ENCODE results near the gene IFIH1. TPM values are rescaled to one million over a fixed set of nuclear protein-coding genes. Genes with fewer than 3 reads are reported as not detected.

IFIH1 gene
- total and polyA plus RNA-seq, 2 experiments from 2014 or later = 1.7 to 10.1 TPM

DNA sequence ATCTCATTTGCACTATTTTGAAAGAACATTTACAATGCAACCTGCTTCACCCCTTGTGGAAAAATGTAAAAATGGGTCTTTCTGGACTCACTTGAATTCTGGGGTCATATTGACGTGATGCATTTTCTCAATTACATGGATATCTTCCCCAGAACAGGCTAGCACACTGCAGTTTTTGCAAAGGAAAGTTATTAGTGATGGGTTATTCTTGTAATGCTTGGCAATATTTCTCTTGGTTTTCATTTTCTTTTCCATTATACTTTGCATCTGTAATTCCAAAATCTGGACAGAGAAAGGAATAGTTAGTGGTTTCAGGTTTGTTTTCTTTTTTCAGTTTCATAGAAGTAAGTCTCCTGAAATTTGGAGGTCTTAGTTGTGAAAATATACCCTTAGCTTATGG is 50.5 kb downstream of the IFIH1 start:
- 94% methylated on average over 1 of the region's 1 CpG for WGBS (ENCODE audit: low lambda C conversion rate, missing lambda C conversion rate)
- Histone ChIP-seq H3K36me3 (replicated peaks; ENCODE audit: insufficient read depth, low read depth) (no peaks in the 10 kb centered on the region), H3K4me1 (ENCODE audit: insufficient read depth) (no peaks in the 10 kb centered on the region), H2AFZ (no peak overlapping the region), H4K20me1 (ENCODE audit: insufficient read depth, poor library complexity, severe bottlenecking) (no peaks in the 10 kb centered on the region), H3K27ac (no peak overlapping the region), H3K79me2 (no peaks in the 10 kb centered on the region), H3K9me3 (ENCODE audit: low read depth) (no peaks in the 10 kb centered on the region), H3K4me2 (no peak overlapping the region), H3K27me3 (no peaks in the 10 kb centered on the region), H3K9me2 (replicated peaks; ENCODE audit: insufficient read depth) (no peaks in the 10 kb centered on the region), H3K4me3 (no peak overlapping the region)
- TF ChIP-seq, protein P1, sequence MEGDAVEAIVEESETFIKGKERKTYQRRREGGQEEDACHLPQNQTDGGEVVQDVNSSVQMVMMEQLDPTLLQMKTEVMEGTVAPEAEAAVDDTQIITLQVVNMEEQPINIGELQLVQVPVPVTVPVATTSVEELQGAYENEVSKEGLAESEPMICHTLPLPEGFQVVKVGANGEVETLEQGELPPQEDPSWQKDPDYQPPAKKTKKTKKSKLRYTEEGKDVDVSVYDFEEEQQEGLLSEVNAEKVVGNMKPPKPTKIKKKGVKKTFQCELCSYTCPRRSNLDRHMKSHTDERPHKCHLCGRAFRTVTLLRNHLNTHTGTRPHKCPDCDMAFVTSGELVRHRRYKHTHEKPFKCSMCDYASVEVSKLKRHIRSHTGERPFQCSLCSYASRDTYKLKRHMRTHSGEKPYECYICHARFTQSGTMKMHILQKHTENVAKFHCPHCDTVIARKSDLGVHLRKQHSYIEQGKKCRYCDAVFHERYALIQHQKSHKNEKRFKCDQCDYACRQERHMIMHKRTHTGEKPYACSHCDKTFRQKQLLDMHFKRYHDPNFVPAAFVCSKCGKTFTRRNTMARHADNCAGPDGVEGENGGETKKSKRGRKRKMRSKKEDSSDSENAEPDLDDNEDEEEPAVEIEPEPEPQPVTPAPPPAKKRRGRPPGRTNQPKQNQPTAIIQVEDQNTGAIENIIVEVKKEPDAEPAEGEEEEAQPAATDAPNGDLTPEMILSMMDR (IDR thresholded peaks at IDR 0.05; ENCODE audit: poor library complexity) = no peak
- TF ChIP-seq EZH2phosphoT487 (IDR thresholded peaks at IDR 0.05; ENCODE audit: low read depth, severe bottlenecking, unreplicated experiment) = no peak
- TF ChIP-seq EZH2 (IDR thresholded peaks at IDR 0.05; ENCODE audit: borderline replicate concordance) = no peak
- DNase-seq (ENCODE audit: low spot score) = no peak

DNA sequence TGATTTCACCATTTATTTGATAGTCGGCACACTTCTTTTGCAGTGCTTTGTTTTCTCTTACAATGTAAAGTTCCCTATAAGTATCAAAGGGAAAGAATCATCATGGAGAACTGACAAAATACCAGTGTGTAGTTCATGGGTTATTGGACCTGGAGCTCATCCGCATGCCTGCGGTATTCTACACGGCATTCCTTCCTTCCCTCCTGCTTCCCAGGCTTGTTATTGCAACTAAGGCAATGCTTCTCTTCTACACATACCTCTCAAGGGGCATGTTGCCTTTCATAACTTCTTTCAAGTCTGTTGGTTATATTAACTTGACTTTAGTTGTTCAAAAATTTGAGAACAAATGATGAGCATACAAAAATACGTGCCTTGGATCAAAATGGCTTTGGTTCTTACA is 51.0 kb downstream of the IFIH1 start:
- no peaks in the 10 kb centered on the region for H3K79me2 ChIP-seq
- H3K27me3 ChIP-seq = no peaks in the 10 kb centered on the region
- no peaks in the 10 kb centered on the region for H3K9me3 ChIP-seq (ENCODE audit: low read depth)
- H3K9me2 ChIP-seq (replicated peaks; ENCODE audit: insufficient read depth) = no peaks in the 10 kb centered on the region
- DNase-seq (ENCODE audit: low spot score) = no peak
- 90% methylated on average over 5 of the region's 5 CpGs for WGBS (ENCODE audit: low lambda C conversion rate, missing lambda C conversion rate)
- no peaks in the 10 kb centered on the region for H3K4me1 ChIP-seq (ENCODE audit: insufficient read depth)
- no peak overlapping the region for H2AFZ ChIP-seq
- no peaks in the 10 kb centered on the region for H3K36me3 ChIP-seq (replicated peaks; ENCODE audit: insufficient read depth, low read depth)
- no peak for TF ChIP-seq EZH2phosphoT487 (IDR thresholded peaks at IDR 0.05; ENCODE audit: low read depth, severe bottlenecking, unreplicated experiment)
- TF ChIP-seq EZH2 (IDR thresholded peaks at IDR 0.05; ENCODE audit: borderline replicate concordance) = no peak
- TF ChIP-seq, protein P1 (IDR thresholded peaks at IDR 0.05; ENCODE audit: poor library complexity) = no peak
- no peak overlapping the region for H3K4me3 ChIP-seq
- no peaks in the 10 kb centered on the region for H4K20me1 ChIP-seq (ENCODE audit: insufficient read depth, poor library complexity, severe bottlenecking)
- H3K27ac ChIP-seq = no peak overlapping the region
- H3K4me2 ChIP-seq = no peak overlapping the region

DNA sequence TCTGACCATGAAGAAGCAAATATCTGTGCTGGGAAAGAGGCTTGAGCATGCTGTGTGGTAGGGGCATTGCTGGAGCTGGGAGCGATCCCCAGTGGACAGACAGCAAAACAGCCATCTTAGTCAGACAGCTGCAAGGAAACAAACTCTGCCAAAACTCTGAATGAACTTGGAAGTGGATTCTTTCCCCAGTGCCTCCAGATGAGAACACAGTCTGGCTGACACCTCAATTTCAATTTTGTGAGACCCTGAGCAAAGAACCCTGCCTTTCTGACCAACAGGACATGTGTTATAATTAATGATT is 52.1 kb downstream of the IFIH1 start:
- Histone ChIP-seq H3K4me1 (ENCODE audit: insufficient read depth) (no peaks in the 10 kb centered on the region), H4K20me1 (ENCODE audit: insufficient read depth, poor library complexity, severe bottlenecking) (no peaks in the 10 kb centered on the region), H3K27me3 (no peaks in the 10 kb centered on the region), H3K9me3 (ENCODE audit: low read depth) (no peaks in the 10 kb centered on the region), H3K9me2 (replicated peaks; ENCODE audit: insufficient read depth) (no peaks in the 10 kb centered on the region), H3K36me3 (replicated peaks; ENCODE audit: insufficient read depth, low read depth) (no peaks in the 10 kb centered on the region), H2AFZ (no peak overlapping the region), H3K4me2 (no peak overlapping the region), H3K4me3 (no peak overlapping the region), H3K79me2 (no peaks in the 10 kb centered on the region), H3K27ac (no peak overlapping the region)
- WGBS (ENCODE audit: low lambda C conversion rate, missing lambda C conversion rate) = 100% methylated on average over 1 of the region's 1 CpG
- no peak for DNase-seq (ENCODE audit: low spot score)
- TF ChIP-seq EZH2 (IDR thresholded peaks at IDR 0.05; ENCODE audit: borderline replicate concordance) = no peak
- no peak for TF ChIP-seq EZH2phosphoT487 (IDR thresholded peaks at IDR 0.05; ENCODE audit: low read depth, severe bottlenecking, unreplicated experiment)
- TF ChIP-seq, protein P1 (IDR thresholded peaks at IDR 0.05; ENCODE audit: poor library complexity) = no peak

Measured in hepatocyte (in vitro differentiated cells).